Endodermal cell (in vitro differentiated cells): ENCODE data around the gene TCP11. TPM values are rescaled to one million over a fixed set of nuclear protein-coding genes. Genes with fewer than 3 reads are reported as not detected.

ENCODE experiments used
- DNase-seq: peaks from one replicate; pipeline ENCODE4 v3.0.0-alpha.2; 2017
- H3K27ac ChIP-seq: 2 replicates; pipeline ENCODE4 v1.5.1; 2013; ENCODE audit warnings: mild to moderate bottlenecking, low read depth, low read length, moderate library complexity
- H3K27me3 ChIP-seq: 2 replicates; pipeline ENCODE4 v1.6.1; 2013; ENCODE audit warnings: mild to moderate bottlenecking, low read length, moderate library complexity; ENCODE audit not compliant: insufficient read depth, control insufficient read depth, poor library complexity, severe bottlenecking
- H3K36me3 ChIP-seq: 2 replicates; pipeline ENCODE4 v1.7.0; 2013; ENCODE audit warnings: mild to moderate bottlenecking, low read length, moderate library complexity; ENCODE audit not compliant: control insufficient read depth, insufficient read depth
- H3K4me1 ChIP-seq: one replicate; pipeline ENCODE4 v1.7.0; 2013; ENCODE audit warnings: low read length; ENCODE audit not compliant: control insufficient read depth, insufficient read depth
- H3K4me3 ChIP-seq: 2 replicates; pipeline ENCODE4 v1.5.1; 2013; ENCODE audit warnings: mild to moderate bottlenecking, low read length, moderate library complexity
- H3K9ac ChIP-seq: 2 replicates; pipeline ENCODE4 v1.6.1; 2013; ENCODE audit warnings: mild to moderate bottlenecking, low read length, moderate library complexity; ENCODE audit not compliant: poor library complexity, severe bottlenecking; ENCODE audit errors: extremely low read depth
- H3K9me3 ChIP-seq: 2 replicates; pipeline ENCODE4 v1.6.1; 2013; ENCODE audit warnings: mild to moderate bottlenecking, low read length, moderate library complexity; ENCODE audit not compliant: control insufficient read depth
- H3K27ac Mint-ChIP-seq: 2 replicates; pipeline ENCODE4 v1.8.0; 2020; ENCODE audit warnings: mixed read lengths
- H3K27me3 Mint-ChIP-seq: 2 replicates; pipeline ENCODE4 v1.8.0; 2021; ENCODE audit warnings: mild to moderate bottlenecking, mixed read lengths; ENCODE audit not compliant: insufficient read depth
- H3K36me3 Mint-ChIP-seq: 2 replicates; pipeline ENCODE4 v1.8.0; 2020; ENCODE audit warnings: low read depth, mixed read lengths
- H3K4me1 Mint-ChIP-seq: 2 replicates; pipeline ENCODE4 v1.8.0; 2020; ENCODE audit warnings: mixed read lengths
- H3K4me3 Mint-ChIP-seq: 2 replicates; pipeline ENCODE4 v1.8.0; 2020; ENCODE audit warnings: mild to moderate bottlenecking, moderate library complexity, mixed read lengths
- H3K9me3 Mint-ChIP-seq: 2 replicates; pipeline ENCODE4 v1.8.0; 2020; ENCODE audit warnings: mild to moderate bottlenecking, mixed read lengths
- WGBS, 2 experiments: methylation state at CpG; one replicate each; pipeline versions ENCODE4 v1.1.5 to v1.1.7; 2013; ENCODE audit warnings: missing lambda C conversion rate in 2 of 2, mixed read lengths in 1 of 2; ENCODE audit not compliant: insufficient coverage in 1 of 2, insufficient read length in 1 of 2; 5-methylcytosine and 5-hydroxymethylcytosine counted together
- total RNA-seq, 2 donors: library from RNA; stranded (reverse); fragmentation: NEBNext Ultra II Directional in 1 of 2; extraction: Animal tissue kit (Norgen Biotek cat#: 25700) in 1 of 2; gene quantifications; 2 replicates in 1 of 2; 3 replicates in 1 of 2; pipeline ENCODE4 v1.2.1, GENCODE V29; 2021
- TF ChIP-seq, protein P1 (sequence below): fragments of 200-600 bp; sonication (generic); conservative IDR thresholded peaks from 2 replicates; pipeline ENCODE4 v1.5.0; 2021; ENCODE audit warnings: antibody characterized with exemption, mild to moderate bottlenecking

TCP11 gene
- total RNA-seq, 2 donors from 2014 or later, result not detected

DNA sequence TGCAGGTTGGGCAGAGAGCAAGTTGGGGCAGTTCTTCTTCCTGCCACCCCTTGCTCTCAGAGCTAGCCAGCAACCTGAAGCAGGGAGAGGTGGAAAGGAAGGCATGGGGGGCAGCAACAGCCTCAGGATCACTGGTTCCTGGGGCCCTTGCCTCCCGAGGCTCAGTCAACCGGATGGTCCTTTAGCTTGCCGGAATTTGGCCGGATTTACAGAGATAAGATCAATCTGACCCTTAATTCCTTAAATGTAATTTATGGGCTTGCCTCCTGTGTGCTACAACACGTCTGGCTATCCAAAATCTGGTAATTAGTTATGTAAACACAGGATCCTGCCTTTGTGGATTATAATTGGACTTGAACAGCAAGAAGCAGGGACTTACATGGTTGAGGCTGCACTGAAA lies 19.5 kb upstream of the TCP11 start:
- Mint-ChIP-seq H3K27me3 (peaks cover 23% of the 10 kb centered on the region), H3K4me1 (peaks cover 12% of the 10 kb centered on the region), H3K36me3 (no peaks in the 10 kb centered on the region), H3K4me3 (no peak overlapping the region), H3K9me3 (no peaks in the 10 kb centered on the region), H3K27ac (no peak overlapping the region)
- peaks cover 12% of the 10 kb centered on the region for H3K27me3 ChIP-seq
- H3K9me3 ChIP-seq, result no peaks in the 10 kb centered on the region
- DNase-seq, result no peak
- no peak overlapping the region for H3K4me3 ChIP-seq
- H3K36me3 ChIP-seq, result no peaks in the 10 kb centered on the region
- TF ChIP-seq, protein P1, sequence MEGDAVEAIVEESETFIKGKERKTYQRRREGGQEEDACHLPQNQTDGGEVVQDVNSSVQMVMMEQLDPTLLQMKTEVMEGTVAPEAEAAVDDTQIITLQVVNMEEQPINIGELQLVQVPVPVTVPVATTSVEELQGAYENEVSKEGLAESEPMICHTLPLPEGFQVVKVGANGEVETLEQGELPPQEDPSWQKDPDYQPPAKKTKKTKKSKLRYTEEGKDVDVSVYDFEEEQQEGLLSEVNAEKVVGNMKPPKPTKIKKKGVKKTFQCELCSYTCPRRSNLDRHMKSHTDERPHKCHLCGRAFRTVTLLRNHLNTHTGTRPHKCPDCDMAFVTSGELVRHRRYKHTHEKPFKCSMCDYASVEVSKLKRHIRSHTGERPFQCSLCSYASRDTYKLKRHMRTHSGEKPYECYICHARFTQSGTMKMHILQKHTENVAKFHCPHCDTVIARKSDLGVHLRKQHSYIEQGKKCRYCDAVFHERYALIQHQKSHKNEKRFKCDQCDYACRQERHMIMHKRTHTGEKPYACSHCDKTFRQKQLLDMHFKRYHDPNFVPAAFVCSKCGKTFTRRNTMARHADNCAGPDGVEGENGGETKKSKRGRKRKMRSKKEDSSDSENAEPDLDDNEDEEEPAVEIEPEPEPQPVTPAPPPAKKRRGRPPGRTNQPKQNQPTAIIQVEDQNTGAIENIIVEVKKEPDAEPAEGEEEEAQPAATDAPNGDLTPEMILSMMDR, result no peak
- 78 to 85% methylated on average over 5 of the region's 5 CpGs for WGBS, 2 experiments
- H3K9ac ChIP-seq, result no peak overlapping the region
- H3K4me1 ChIP-seq, result no peaks in the 10 kb centered on the region
- no peak overlapping the region for H3K27ac ChIP-seq

GRCh38 chr6:35158520-35158919 lies 17.4 kb upstream of the TCP11 start:
- no peak overlapping the region for H3K4me3 Mint-ChIP-seq

GRCh38 chr6:35154947-35155346 lies 13.8 kb upstream of the TCP11 start:
- H3K4me1 Mint-ChIP-seq, result no peaks in the 10 kb centered on the region
- H3K9me3 Mint-ChIP-seq, result no peaks in the 10 kb centered on the region
- H3K27ac Mint-ChIP-seq, result no peak overlapping the region
- Histone ChIP-seq H3K27me3 (no peaks in the 10 kb centered on the region), H3K4me1 (no peaks in the 10 kb centered on the region), H3K4me3 (no peak overlapping the region), H3K9ac (no peak overlapping the region), H3K27ac (no peak overlapping the region), H3K36me3 (no peaks in the 10 kb centered on the region), H3K9me3 (no peaks in the 10 kb centered on the region)
- TF ChIP-seq, protein P1, result no peak
- DNase-seq, result no peak
- H3K4me3 Mint-ChIP-seq, result no peak overlapping the region
- no CpG with 5 or more reads among the region's 1 CpG for WGBS, 2 experiments
- no peaks in the 10 kb centered on the region for H3K36me3 Mint-ChIP-seq
- peaks cover 24% of the 10 kb centered on the region for H3K27me3 Mint-ChIP-seq

More at GRCh38 chr6:35158520-35158919, 17.4 kb upstream of the TCP11 start:
- Histone ChIP-seq H3K36me3 (no peaks in the 10 kb centered on the region), H3K4me3 (no peak overlapping the region), H3K4me1 (no peaks in the 10 kb centered on the region), H3K9ac (no peak overlapping the region), H3K27ac (no peak overlapping the region), H3K9me3 (no peaks in the 10 kb centered on the region), H3K27me3 (peaks cover 12% of the 10 kb centered on the region)
- H3K27me3 Mint-ChIP-seq, result peaks cover 29% of the 10 kb centered on the region
- H3K9me3 Mint-ChIP-seq, result no peaks in the 10 kb centered on the region
- H3K36me3 Mint-ChIP-seq, result no peaks in the 10 kb centered on the region
- H3K27ac Mint-ChIP-seq, result no peak overlapping the region
- TF ChIP-seq, protein P1, result no peak
- no peak for DNase-seq
- H3K4me1 Mint-ChIP-seq, result peaks cover 8% of the 10 kb centered on the region
